Measurements from ENCODE around the gene AGMO. TPM values are rescaled to one million over a fixed set of nuclear protein-coding genes. Genes with fewer than 3 reads are reported as not detected.

The AGMO gene
- total and polyA plus RNA-seq, 2 donors (not counting 1 experiment from before 2014, with no cell fraction given): not detected

GRCh38 chr7:15495170-15495569 lies 66.6 kb downstream of the AGMO start:
- Histone ChIP-seq H3K9me3 (ENCODE audit: control extremely low read depth in 1 of 3, control insufficient read depth in 2 of 3, insufficient read depth in 1 of 3, low read length in 2 of 3) (no peaks in the 10 kb centered on the region), H4K20me1 (ENCODE audit: control insufficient read depth, insufficient read depth, low read length, poor library complexity, severe bottlenecking) (no peaks in the 10 kb centered on the region), H3K9ac (ENCODE audit: low read length) (no peak overlapping the region), H2AFZ (ENCODE audit: insufficient read depth, low read depth, low read length, poor library complexity, severe bottlenecking) (no peak overlapping the region), H3K27me3 (replicated peaks in 1 of 4; ENCODE audit: control extremely low read depth in 1 of 4, control insufficient read depth in 3 of 4, insufficient read depth in 4 of 4, low read length in 3 of 4) (no peaks in the 10 kb centered on the region), H3K79me2 (ENCODE audit: control insufficient read depth, insufficient read depth, low read length) (no peaks in the 10 kb centered on the region), H3K36me3 (replicated peaks in 1 of 2; ENCODE audit: control extremely low read depth in 1 of 2, control insufficient read depth in 1 of 2, extremely low read depth in 1 of 2, insufficient read depth in 2 of 2, low read length in 1 of 2) (no peaks in the 10 kb centered on the region), H3K4me1 (ENCODE audit: control insufficient read depth in 2 of 2, insufficient read depth in 2 of 2, low read length in 2 of 2) (no peaks in the 10 kb centered on the region), H3K4me3 (ENCODE audit: control extremely low read depth in 1 of 5, extremely low read depth in 1 of 5, insufficient read depth in 1 of 5, low read depth in 2 of 5, low read length in 4 of 5) (no peak overlapping the region), H3K4me2 (replicated peaks; ENCODE audit: low read depth, low read length, poor library complexity, severe bottlenecking) (no peak overlapping the region), H3K27ac (ENCODE audit: low read length in 2 of 2) (no peak overlapping the region)
- Mint-ChIP-seq H3K9me3 (ENCODE audit: insufficient read depth) (peaks cover 5% of the 10 kb centered on the region), H3K4me3 (no peak overlapping the region), H3K27me3 (no peaks in the 10 kb centered on the region), H3K27ac (no peak overlapping the region), H3K4me1 (no peaks in the 10 kb centered on the region)
- 83% methylated on average over 2 of the region's 2 CpGs for WGBS (ENCODE audit: insufficient coverage)
- intact Hi-C loops (cut with micrococcal nuclease): no loop called here
- ChIA-PET POLR2A (no interaction called here), CTCF (no interaction called here)
- DNase-seq: no peak
- no peak for TF ChIP-seq CTCF (IDR thresholded peaks at IDR 0.05)
- no peak for TF ChIP-seq EZH2 (IDR thresholded peaks at IDR 0.05; ENCODE audit: borderline replicate concordance, insufficient read depth, low read depth, low read length, poor library complexity, severe bottlenecking)
- no peak for ATAC-seq (ENCODE audit: low read depth)

- POLR2A ChIA-PET: no interaction called here
- intact Hi-C loops (cut with micrococcal nuclease): no loop called here
- no peaks in the 10 kb centered on the region for H3K79me2 ChIP-seq (ENCODE audit: control insufficient read depth, insufficient read depth, low read length)
- no peak for TF ChIP-seq EZH2 (IDR thresholded peaks at IDR 0.05; ENCODE audit: borderline replicate concordance, insufficient read depth, low read depth, low read length, poor library complexity, severe bottlenecking)
- no peak for TF ChIP-seq CTCF (IDR thresholded peaks at IDR 0.05)
- no peak overlapping the region for H3K4me3 Mint-ChIP-seq
- H2AFZ ChIP-seq (ENCODE audit: insufficient read depth, low read depth, low read length, poor library complexity, severe bottlenecking): no peak overlapping the region
- no peak overlapping the region for H3K4me3 ChIP-seq (ENCODE audit: control extremely low read depth in 1 of 5, extremely low read depth in 1 of 5, insufficient read depth in 1 of 5, low read depth in 2 of 5, low read length in 4 of 5)
- H3K9ac ChIP-seq (ENCODE audit: low read length): no peak overlapping the region
- no peaks in the 10 kb centered on the region for H4K20me1 ChIP-seq (ENCODE audit: control insufficient read depth, insufficient read depth, low read length, poor library complexity, severe bottlenecking)
- CTCF ChIA-PET: no interaction called here
- no peak overlapping the region for H3K4me2 ChIP-seq (replicated peaks; ENCODE audit: low read depth, low read length, poor library complexity, severe bottlenecking)
- H3K27me3 ChIP-seq (replicated peaks in 1 of 4; ENCODE audit: control extremely low read depth in 1 of 4, control insufficient read depth in 3 of 4, insufficient read depth in 4 of 4, low read length in 3 of 4): no peaks in the 10 kb centered on the region
- no peak overlapping the region for H3K27ac Mint-ChIP-seq
- no peak for DNase-seq
- no peaks in the 10 kb centered on the region for H3K4me1 Mint-ChIP-seq
- H3K9me3 ChIP-seq (ENCODE audit: control extremely low read depth in 1 of 3, control insufficient read depth in 2 of 3, insufficient read depth in 1 of 3, low read length in 2 of 3): no peaks in the 10 kb centered on the region
- no peak for ATAC-seq (ENCODE audit: low read depth)
- H3K9me3 Mint-ChIP-seq (ENCODE audit: insufficient read depth): peaks cover 5% of the 10 kb centered on the region
- H3K27ac ChIP-seq (ENCODE audit: low read length in 2 of 2): no peak overlapping the region
- no CpG with 5 or more reads among the region's 2 CpGs for WGBS (ENCODE audit: insufficient coverage)
- no peaks in the 10 kb centered on the region for H3K27me3 Mint-ChIP-seq
- no peaks in the 10 kb centered on the region for H3K36me3 ChIP-seq (replicated peaks in 1 of 2; ENCODE audit: control extremely low read depth in 1 of 2, control insufficient read depth in 1 of 2, extremely low read depth in 1 of 2, insufficient read depth in 2 of 2, low read length in 1 of 2)
- no peaks in the 10 kb centered on the region for H3K4me1 ChIP-seq (ENCODE audit: control insufficient read depth in 2 of 2, insufficient read depth in 2 of 2, low read length in 2 of 2)
These were observed 67.1 kb downstream of the AGMO start for GRCh38 chr7:15494711-15495110.

Data from B cell (primary cell).